GM21619 (cell line): Measurements from ENCODE around the gene TMEM245.
"Not testable (repeated sequence)": the region's sequence is repeated elsewhere in the genome, so short reads cannot be mapped to it uniquely, and the experiment has no call there.

Source experiments
- ATAC-seq: cut with Tn5 transposase; IDR thresholded peaks from one replicate; pipeline ENCODE4 v1.9.1; 2021; ENCODE audit not compliant: unreplicated experiment

The TMEM245 gene

DNA sequence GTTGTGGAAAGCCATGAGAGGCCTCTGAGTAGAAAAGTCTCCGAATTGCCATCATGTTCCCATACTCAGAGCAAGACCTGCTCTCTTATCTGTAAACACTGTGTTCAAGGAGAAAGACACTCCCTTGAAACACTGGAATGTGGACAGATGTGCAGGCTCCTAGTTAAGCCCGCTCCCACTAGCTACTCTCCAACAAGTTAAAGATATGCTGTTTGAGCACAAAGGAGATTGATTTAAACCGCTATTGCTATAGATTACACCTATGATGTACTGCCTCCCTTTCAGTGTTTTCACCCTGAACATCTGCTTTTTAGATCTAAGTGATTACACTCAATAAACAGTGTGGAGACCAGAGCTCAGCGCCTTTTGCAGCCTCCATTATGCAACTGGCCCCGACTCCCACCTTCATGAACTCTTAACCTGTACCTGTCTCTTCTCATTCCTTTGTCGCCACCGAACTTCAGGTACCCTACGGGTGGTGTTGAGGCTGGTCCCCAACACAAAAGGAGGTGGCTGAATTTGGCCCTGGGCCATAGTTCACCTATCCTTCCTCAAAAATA lies 47.5 kb downstream of the TMEM245 start:
- no peak for ATAC-seq

DNA sequence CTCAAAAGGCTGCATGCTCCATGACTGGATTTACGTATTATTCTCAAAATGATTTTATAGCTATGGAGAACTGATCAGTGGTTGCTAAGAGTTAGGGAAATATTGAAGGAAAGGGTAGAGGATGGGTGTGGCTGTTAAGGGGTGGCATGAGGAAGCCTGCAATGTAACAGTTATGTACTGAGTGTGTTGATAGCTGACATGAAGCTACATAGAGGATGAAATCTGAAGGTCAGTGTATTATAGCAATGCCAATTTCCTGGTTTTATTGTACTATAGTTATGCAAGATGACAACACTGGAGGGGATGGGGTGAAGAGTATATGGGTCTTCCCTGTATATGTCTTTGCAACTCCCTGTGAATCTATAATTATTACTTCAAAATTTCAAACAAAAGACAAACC lies 51.0 kb downstream of the TMEM245 start:
- no peak for ATAC-seq

DNA sequence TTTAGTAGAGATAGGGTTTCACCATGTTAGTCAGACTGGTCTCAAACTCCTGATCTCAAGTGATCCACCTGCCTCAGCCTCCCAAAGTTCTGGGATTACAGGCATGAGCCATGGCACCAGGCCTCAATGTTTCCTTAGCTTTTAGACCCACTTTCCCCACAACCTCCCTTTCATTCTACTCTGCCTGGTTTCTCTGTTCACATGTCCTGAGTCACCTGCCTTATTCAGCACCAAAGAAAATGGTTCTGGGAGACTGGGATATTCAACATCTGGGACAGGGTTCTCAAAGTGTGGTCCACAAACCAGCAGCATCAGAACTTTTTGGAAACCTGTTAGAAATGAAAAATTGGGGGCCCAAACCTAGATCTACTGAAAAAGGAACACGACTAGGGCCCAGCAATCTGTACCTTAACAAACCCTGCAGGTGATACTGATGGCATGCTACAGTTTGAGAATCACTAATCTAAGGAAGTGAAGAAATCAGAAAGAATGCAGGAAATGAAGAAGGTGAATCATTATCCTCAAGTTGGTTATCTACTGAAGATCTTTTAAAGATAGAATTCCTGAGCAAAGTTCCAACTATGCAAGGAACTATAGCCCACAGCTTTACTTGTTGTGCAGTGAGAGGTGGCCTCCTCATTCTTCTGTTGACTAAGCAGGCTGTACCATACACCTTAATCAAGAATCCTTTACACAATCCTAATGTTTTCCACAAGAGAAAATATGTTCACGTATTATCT lies 54.6 kb downstream of the TMEM245 start:
- ATAC-seq = no peak

DNA sequence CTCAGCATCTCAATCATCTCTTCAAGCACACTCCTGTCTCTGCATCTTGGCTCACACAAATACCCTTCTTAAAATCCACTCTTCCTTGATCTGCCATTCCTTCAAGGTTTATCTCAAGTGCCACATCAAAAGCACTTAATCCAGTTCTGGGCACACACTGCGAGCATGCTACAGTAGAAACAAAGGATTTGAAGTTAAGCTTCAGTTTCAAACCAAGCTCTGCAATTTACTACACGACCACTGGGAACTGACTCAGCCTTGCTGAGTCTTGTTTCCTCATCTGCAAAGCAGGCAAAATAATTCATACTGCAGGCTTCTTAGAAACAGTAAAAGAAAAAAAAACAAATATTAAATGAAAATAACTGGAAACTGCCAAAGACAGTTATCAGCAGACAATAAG lies 56.0 kb downstream of the TMEM245 start:
- no peak for ATAC-seq

DNA sequence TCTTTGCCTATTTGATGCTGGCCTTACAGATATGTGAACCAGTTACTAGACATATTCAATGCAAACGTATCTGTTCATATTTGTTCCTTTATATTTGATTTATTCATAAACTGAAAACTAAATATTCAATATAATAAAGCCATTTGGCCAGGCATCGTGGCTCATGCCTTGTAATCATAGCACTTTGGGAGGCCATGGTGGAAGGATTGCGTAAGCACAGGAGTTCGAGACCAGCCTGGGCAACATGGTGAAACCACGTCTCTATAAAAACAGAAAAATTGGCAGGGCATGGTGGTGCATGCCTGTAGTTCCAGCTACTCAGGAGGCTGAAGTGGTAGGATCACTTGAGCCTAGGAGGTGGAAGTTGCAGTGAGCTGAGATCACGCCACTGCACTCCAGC lies 57.2 kb downstream of the TMEM245 start:
- no peak for ATAC-seq

DNA sequence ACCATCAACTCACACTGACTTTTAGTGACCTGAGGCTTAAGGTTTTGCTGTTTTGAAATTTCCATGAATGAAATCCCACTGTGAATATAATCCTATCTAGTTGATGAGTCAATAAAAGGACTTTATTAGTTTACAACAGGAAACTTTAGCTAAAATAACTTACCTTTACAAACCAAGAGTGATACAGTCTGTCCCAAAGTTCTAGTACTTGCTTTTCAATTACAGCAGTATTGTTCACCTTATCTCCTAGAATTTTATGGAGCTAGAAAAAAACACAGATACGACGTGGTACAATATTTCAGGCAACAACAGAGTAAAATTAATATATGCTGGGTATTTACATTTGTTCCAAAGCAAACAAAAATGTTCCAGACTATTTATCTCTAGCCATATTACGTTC lies 59.6 kb downstream of the TMEM245 start:
- ATAC-seq = no peak

DNA sequence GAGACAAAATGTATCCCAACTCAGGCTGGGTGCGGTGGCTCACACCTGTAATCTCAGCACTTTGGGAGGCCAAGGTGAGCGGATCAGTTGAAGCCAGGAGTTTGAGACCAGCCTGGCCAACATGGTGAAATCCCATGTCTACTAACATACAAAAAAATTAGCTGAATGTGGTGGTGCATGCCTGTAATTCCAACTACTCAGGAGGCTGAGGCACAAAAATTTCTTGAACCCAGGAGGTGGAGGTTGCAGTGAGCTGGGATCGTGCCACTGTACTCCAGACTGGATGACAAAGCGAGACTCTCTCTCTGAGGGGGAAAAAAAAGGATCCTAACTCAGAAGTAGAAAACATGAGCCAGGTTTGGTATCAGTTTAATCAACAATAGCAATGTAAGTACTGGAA lies 66.6 kb downstream of the TMEM245 start:
- not testable (repeated sequence) for ATAC-seq

DNA sequence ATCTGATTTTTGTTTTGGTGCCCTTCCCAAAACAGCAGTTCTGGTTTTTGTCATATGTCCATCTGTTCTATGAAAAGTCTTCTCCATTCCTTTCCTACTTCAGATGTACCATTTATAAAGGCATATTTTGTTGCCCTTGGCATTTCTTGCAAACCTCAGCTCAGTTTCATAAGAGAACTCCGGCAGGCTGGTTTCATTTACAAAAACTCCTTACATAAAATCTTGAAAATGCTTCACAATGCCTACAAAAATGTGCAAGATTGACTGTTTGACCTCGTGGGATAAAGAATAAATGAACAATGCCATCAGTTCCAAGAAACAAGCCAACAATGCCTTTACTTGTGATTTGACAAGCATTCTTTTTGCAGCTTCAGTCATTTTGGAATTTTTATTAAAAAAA lies 67.3 kb downstream of the TMEM245 start:
- no peak for ATAC-seq

DNA sequence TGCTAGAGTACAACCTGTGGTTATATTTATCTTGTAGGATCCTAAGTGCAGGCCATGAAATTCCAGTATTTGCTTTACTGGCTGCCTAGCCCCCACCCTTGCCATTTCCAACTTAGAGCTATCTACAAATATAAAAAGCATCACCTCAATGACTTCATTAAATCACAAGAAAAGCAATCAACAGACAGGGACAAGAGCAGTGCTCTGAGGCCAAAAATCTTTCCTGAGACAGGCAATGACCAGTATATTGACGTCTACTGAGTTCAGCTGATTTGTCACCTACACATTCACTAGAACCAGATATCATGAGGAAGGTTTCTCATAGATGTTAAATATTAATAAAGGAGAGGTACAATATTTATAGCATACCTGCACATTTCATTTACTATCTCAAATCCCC lies 68.0 kb downstream of the TMEM245 start:
- no peak for ATAC-seq

DNA sequence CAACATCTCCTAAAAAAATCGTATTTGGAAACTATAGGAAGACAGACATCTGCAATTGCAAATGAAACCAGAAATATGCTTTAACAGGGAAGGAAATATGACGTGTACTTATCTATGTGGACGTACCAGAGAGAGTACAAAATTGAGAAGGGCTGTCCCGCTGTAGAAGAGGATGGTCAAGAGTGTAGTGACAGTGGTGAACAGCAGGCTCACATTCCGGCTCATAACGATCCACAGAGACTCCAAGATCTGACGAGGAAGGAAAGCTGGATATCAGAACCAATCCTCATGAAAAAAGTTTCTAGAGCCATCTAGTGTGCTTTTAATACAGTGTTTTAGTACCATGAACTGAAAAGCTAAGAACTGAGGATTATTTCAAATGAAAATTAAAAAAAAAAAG lies 69.3 kb downstream of the TMEM245 start:
- ATAC-seq = no peak

DNA sequence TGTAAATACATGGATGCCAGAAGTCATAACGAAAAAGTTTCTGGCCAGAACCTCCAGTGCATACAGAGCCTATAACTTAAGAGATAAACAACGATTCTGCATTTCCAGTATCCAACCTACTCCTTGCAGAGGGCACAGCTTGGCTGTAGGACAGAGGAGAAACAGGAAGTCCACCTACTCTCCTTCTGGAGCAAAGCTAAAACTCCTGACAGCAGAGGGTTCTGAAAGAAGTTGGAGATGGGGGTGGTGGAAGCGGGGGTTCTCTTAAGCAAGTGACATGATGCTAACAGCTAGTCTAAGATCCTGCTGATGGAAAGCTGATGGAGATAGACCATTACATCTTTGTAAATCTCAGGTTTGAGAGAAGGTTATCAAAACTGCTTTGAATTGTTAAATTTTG lies 70.9 kb downstream of the TMEM245 start:
- no peak for ATAC-seq

DNA sequence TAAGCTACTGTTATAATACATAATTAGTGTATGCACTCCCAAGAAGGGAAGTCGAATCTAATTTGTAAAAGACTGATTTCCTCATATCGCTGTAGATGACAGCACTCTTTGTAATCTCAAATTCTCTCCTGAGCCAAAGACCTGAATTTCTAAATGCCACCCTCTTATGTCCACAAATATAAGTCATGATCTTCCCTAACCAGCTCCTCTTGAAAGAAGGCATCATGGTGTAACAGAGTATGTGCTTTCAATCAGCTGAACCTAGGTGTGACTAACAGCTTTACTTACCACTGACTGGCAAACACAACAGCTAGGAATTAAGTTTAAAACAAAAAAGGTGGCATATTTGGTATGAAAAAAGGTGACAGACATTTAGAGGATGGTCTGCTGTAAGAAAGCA lies 72.5 kb downstream of the TMEM245 start:
- ATAC-seq = no peak

DNA sequence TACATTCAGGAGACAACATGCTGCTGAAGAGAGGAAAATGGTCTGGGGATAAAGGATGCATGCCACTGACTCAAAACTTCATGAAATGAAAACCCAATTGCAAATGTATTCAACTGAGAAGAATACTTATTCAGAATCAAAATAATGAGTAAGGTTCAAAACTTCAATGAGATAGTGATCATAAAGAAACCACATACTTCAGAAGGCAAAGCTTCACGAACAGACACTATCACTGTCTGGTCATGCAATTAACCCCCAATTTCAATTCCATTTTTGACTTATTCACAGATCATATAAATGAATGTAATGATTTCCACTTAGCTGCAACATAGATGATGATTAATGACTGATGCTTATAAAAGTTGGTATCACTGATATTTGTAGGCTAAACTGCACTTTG lies 73.4 kb downstream of the TMEM245 start:
- no peak for ATAC-seq

DNA sequence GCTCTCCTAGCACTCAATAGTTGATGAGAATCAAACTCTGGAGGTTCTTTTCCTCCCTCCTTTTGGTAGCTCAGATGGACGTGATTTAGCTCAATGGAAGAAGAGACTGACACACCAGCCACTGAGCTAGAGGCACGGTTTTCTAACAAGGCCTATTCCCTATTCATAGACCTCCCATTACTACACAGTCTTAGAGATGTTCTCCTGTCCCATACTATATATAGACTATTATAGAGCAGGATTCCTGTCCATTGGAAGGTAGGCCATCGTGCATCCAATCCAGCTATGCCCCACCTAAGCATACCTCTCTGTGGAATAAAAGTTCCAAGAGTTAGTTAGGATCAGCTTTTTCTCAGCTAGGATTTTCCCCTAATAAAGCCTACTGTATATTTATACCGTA lies 76.2 kb downstream of the TMEM245 start:
- ATAC-seq = no peak

DNA sequence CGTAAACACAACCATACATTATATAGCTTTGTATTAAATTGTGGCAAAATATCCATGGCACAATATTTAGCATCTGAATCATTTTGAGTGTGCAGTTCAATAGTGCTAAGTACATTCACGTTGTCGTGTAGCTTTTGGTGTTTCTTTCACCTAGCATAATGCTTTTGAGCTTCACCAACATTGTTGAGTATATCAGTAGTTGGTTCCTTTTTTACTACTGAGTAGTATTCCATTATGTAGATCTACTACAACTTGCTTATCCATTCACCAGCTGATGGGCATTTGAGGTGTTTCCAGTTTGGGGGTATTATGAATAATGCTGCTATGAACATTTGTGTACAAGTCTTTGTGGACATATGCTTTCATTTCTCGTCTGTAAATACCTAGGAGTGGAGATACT lies 79.2 kb downstream of the TMEM245 start:
- ATAC-seq = no peak

DNA sequence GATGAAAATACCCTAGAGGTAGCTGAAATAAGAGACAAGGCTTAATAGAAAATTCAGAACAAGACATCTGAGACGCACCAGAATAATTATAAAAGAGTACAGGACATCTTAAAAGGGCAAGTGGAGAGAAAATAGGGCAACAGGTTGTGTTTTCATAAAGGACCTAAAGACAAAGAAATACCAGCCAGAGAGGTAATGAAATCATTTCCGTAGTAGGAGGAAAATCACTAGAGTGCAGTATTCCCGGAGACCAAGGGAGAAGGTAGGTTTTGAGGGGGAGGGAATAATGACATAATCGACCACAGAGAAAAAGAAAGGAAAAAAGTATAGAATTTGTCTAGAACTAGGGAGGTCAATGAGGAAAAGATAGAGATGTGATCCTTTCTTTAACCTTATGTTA lies 80.2 kb downstream of the TMEM245 start:
- ATAC-seq = no peak

DNA sequence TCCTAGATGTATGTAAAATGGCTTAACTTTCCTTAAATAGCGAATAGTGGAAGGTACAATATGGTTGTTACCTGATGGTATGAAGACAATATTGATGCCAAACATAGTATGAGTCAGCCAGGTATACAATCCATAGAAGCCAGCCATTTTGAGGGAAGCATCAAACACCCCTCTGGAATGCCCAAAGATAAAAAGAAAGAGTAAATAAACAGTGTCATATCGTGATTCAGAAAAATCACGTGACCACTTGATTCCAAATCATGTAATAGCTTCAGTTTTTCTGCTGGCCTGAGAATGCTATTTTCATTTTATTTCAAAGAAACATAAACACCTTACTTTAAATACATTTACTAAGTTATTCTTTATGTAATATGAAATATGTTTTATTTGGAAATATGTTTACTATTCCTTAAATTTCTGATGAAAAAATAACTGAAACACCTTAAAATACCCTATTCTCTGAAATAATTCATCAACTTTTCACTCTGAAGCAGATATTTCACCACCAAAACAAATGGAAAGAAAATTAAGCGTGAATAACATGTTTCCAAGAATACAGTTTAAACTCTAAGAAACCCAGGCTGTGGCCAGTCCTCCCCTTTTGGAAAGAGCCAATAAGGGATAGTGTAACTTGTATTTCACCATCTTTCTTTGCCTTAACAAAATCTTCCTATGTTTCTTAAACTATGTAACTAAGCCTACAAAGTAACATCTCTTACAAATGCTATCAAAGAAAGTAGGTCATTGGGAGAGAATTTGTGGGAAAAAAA lies 81.6 kb downstream of the TMEM245 start:
- ATAC-seq = no peak

DNA sequence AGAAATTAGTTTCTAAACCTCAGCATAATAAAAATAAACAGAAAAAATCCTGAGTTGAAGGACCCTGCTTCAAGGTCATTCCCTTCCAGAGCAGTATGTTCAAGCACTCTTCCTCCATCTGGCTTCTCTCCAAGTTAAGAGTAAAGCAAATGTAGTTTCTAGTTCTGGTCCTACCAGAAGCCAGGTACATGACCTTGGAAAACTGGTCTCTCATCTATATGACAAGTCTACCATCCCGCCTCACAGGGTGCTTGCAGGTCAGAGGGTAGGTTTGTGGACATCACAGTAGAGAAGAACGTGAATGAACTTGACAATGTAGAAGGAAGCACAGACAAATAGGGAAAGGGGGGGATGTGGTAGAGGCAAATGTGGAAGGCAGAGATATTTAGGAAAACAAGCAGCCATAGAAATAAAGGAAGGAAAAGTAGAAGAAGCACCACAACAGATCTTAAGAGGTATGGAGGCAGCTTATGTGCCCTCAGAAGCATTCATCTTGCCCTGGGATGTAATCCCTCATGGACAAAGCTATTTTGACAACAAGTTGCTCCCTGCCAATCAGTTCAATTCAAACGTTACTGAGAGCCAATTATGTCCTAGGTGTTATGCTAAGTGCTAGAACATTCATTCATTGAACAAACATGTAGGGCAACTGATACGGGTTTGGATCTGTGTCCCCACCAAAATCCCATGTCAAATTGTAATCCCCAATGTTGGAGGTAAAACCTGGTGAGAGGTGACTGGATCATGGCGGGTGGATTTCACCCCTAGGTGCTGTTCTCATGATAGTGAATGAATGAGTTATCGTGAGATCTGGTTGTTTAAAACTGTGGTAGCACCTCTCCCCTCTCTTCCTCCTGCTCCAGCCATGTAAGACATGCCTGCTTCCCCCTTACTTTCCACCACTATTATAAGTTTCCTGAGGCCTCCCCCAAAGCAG lies 82.7 kb downstream of the TMEM245 start:
- ATAC-seq = no peak

DNA sequence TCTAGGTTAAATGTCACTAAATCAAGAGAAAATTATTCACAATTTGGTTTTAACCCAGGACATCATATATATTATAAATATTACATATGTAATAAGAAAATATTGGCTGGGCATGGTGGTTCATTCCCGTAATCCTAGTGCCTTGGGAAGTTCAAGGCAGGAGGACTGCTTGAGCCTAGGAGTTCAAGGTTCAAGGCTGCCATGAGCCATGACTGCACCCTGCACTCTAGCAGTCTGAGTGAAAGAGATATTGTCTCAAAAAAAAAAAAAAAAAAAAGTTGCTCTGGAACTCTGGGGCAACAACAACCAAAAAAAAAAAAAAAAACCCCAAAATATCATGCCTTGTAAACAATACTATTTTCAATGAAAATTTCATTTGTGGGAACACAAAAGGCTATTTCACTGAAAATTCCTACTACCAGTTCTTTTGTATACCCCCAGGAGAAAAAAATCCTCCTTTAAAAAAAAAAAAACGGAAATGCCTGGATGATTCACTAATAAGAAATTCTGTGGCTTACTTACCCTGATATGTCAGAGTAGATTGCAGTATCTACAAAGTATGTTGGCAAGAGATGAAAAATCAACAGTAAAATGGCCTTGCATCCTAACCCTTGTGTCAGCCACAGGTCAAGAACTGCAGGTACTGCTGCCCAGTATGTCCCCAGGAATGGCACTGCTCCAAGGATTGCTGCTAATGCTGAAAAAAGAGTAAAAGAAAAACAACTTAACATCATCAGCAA lies 83.9 kb downstream of the TMEM245 start:
- no peak for ATAC-seq

DNA sequence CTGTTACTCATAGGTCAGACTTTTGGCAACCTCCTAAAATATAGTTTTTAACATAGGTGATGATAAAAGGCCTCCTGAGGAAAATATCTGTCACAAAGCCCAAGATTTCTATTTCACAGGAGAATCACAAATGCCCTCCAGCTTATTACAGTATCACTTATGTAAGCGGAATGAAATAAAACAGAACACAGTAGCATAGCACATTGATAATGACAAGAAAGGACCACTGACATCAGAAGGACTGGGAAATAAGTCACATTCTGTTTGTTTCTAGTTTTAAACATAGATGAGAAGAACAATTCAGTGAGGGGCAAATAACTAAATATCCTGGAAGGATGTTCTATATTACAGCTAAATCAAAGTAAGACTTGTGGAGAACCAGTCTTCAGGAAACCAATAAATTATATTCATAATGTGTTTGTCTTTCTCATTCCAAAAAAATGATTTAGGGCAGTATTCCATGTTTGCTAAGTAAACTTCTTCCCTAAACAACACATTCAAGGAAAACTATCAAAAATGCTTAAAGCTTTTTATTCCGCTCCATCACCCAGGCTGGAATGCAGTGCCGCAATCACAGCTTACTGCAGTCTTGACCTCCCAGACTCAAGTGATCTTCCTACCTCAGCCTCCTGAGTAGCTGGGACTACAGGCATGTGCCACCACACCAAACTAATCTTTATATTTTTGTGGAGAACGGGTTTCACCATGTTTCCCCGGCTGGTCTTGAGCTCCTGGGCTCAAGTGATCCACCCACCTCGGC lies 85.6 kb downstream of the TMEM245 start:
- ATAC-seq = no peak
